ENCODE data around the gene SPATA2.

Gene SPATA2

GRCh38 chr20:49928411-49929141, 13.2 kb upstream of the SPATA2 start:
- DNase-seq = peak; percentile 89

GRCh38 chr20:49925901-49926454, 10.6 kb upstream of the SPATA2 start:
- DNase-seq = no peak

GRCh38 chr20:49924247-49924646, 8.9 kb upstream of the SPATA2 start:
- DNase-seq = no peak

GRCh38 chr20:49919461-49919860, 4.1 kb upstream of the SPATA2 start:
- DNase-seq = no peak

GRCh38 chr20:49919009-49919408, 3.7 kb upstream of the SPATA2 start:
- DNase-seq = no peak

DNA sequence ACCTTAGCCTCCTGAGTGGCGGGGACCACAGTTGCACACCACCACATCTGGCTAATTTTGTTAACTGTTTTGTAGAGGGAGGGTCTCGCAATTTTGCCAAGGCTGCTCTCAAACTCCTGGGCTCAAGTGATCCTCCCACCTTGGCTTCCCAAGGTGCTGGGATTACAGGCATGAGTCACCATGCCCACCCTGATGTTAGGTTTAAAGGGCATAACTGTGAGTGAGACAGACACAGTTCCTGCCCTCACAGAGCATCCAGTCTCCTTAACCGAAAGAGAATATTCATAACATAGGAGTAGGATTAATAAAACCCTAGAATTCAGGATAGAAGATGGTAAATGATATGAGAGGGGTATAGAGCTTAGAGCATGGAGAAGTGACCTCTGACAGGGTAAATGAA, 3.1 kb upstream of the SPATA2 start:
- no peak for DNase-seq

- DNase-seq = peak; percentile 60
Observed at GRCh38 chr20:49916146-49917002, 1.0 kb upstream of the SPATA2 start.

DNA sequence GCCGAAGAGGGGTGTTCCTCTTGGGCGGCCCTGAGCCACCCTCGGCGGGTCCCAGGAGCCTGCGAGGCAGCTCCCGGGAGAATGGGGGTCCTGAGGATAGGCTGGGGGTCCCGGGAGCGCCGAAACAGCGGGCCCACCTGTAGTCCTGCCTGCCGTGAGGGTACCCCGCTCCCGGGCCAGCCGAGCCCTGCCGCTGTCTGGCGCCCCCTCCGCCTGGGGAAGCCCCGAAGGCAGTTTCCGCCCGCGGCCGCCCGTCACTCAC, 280 bp downstream of the SPATA2 start:
- DNase-seq = no peak

DNA sequence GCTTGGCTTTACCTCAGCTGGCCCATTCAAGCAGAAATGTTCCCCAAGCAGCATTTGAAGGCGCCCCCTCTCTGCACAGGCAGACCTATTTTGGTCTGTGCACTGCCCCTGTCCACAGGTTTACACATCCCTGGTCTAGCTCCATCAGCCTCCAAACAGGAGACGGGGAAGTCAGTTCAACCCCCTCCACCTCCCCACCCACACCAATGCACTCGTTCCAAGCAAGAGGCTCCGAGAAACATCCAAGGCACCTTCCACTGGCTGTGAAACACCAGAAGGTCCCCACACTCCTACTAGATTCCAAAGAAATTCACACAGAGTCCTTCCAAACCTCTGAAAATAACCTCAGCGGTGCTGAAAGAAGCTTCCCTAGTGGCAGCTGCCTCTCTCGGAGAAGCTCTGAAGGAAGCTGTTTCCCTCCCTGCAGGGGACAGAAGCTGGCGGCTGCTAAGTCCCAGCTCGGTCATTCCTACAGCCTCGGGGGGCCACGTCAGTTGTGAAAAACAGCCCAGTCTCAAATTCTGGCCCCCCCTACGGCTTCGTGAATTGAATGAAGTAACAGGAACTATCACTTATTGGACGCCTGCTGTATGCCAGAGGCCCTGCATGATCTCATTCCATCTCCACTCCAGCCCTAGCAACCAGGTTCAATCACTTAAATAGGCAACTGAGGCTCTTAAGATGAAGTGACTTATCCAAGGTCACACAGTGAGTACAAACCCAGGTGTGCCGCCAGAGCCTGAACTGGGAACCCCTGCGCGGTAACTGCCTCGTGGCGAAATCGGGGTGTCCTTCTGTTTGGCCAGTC, 815 bp downstream of the SPATA2 start:
- DNase-seq = no peak

- DNase-seq = no peak
Observed at GRCh38 chr20:49913399-49914047, 1.8 kb downstream of the SPATA2 start.

- no peak for DNase-seq
Observed at GRCh38 chr20:49910340-49910706, 5.0 kb downstream of the SPATA2 start.

GRCh38 chr20:49909499-49910339, 5.6 kb downstream of the SPATA2 start:
- no peak for DNase-seq

- DNase-seq = no peak
Observed at GRCh38 chr20:49908258-49908565, 7.1 kb downstream of the SPATA2 start.

DNA sequence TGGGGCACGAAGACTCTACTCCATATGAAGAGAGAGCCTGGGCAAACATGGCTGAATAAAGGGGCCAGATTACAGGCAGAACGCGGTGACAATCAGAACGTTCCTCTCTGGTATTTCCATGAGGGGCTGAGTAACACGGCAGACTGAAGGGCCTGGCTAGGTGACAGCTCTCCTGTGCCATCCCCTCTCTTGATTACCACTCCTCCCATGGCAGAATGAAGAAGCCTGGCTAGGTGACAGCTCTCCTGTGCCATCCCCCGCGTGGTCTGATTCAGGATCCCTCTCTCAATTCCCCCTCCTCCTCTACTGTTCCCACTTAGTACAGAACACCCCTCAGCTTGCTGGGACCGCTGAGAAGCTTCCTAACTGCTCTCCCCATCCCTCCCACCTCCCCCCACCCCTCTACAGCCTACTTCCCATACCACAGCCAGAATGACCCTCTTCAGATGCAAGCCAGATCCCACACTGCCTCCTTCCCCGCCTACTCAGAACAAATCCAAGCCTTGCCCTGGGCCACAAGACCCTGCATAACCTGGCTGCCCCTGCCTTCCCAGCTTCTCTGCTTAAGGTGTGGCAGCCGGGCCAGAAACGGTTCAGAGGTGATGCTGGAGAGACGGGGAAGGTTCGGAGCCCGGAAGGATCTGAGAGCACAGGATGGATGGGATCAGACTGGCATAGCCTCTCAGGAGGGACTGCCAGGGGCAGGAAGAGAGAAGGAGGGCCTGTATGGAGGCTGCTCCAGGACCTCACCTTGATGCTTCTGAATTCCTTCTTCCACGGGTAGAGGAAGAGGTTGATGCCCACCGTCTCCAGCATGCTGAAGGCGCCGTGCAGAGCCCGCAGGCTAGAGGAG, 7.7 kb downstream of the SPATA2 start:
- DNase-seq = no peak

DNA sequence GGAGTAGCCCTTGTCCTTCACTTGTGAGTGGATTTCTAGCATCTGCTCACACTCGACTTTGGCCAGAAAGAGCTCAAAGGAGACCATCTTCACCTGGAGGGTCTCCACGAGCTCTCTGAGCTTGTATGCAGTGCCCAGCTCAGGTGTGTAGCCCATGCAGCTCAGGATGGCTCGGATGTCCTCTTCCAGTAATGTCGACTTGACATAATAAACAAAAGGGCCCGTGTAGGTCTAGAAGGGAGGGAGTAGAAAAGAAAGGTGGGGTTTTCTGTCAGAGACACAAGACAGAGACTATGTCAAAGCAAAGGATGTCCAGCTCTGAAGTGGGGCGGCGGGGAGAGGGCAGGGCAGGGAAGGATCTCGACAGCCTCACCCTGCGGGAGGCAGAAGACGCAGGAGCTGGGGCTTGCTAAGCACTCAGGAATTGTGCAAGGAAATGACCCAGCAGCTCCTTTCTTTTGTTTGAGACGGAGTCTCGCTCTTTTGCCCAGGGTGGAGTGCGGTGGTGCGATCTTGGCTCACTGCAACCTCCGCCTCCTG, 8.6 kb downstream of the SPATA2 start:
- no peak for DNase-seq

DNA sequence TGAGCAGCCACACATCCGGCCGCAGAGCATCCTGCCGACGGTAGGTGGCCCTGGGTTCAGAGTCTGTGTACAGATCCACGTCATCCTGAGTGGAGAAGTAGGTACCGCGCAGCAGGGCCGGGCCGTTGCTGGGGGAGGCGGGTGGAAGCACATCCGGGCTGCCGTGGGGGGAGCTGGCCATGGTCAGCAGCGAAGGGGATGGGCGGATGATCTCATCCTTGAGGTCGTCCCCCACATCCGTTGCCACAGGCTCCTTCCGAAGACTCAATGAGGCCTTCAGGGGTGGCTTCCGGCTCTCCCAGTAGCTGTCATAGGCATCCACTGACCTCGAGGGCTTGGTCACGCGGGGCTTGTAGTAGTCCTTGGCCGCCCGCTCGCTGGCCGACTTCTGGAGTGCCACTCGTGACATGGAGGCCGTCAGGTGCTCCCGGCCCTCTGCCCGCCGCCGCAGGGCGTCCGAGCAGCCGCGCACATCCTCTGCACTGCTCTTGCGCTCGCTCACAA, 9.2 kb downstream of the SPATA2 start:
- DNase-seq = no peak

DNA sequence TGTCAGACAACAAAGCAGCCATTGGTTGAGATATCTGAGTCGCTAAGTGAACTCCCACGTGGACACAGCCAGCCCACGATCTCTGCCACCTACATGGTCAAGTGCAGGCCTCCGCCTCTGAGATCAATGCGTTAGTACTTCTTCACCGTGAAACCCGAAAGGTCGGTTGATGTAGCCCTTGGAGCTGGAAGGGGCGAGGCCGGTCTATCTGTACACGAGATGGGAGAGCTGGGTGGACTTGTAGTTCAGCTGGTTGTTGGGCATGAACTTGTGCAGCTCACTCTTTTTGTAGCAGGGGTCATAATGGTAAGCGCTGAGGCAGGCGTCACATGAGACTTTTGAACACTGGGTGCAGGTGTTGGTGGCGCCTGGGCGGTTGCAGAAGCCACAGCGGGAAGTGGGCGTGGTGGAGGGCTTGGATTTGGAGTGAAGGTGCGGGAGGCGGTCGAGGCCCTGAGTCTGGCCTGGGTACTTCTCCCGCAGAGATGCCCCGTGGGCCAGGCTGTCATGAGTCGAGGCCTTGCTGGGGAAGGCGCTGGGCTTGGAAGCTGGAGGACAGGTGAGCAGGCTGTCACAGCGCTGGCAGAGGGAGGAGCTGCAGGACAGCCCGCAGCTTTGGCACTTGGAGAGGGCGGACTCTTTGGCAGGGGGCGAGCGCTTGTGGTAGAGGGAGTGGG, 9.8 kb downstream of the SPATA2 start:
- DNase-seq = no peak

- no peak for DNase-seq
Observed at GRCh38 chr20:49904440-49905214, 10.7 kb downstream of the SPATA2 start.

- DNase-seq = no peak
Observed at GRCh38 chr20:49901588-49901987, 13.7 kb downstream of the SPATA2 start.

All from activated CD8-positive, alpha-beta memory T cell treated with anti-CD3 and anti-CD28 coated beads, Interleukin-2, amount 50 U/mL, for 48 hours (primary cell).